Stimulated activated naive B cell treated with anti-CD40 and anti-IgM and Interleukin-4, amounts not matched to agents 10 μg/mL and 1 μg/mL and 100 μg/mL, for 72 hours (primary cell): ENCODE data around the gene SHBG.

Experiments
- ATAC-seq, 2 donors: fragments of 150-1000 bp; cut with Tn5 transposase; replicated peaks; 2 replicates each; pipeline ENCODE4 v1.10.0; 2021; ENCODE audit warnings: moderate library complexity in 1 of 2
- DNase-seq: peaks from one replicate; pipeline ENCODE4 v3.0.0; 2021
- H3K27ac Mint-ChIP-seq: one replicate; pipeline ENCODE4 v1.8.0; 2022; ENCODE audit warnings: mild to moderate bottlenecking, mixed read lengths
- H3K27me3 Mint-ChIP-seq, 2 donors: one replicate each; pipeline ENCODE4 v1.8.0; 2022; ENCODE audit warnings: mixed read lengths in 2 of 2
- H3K36me3 Mint-ChIP-seq, 2 donors: one replicate each; pipeline ENCODE4 v1.8.0; 2022; ENCODE audit warnings: mixed read lengths in 2 of 2, mild to moderate bottlenecking in 1 of 2
- H3K4me1 Mint-ChIP-seq, 2 donors: one replicate each; pipeline ENCODE4 v1.8.0; 2022; ENCODE audit warnings: mixed read lengths in 2 of 2, mild to moderate bottlenecking in 1 of 2
- H3K4me3 Mint-ChIP-seq, 2 donors: one replicate each; pipeline ENCODE4 v1.8.0; 2022; ENCODE audit warnings: mild to moderate bottlenecking in 2 of 2, mixed read lengths in 2 of 2, moderate library complexity in 1 of 2
- H3K9me3 Mint-ChIP-seq, 2 donors: one replicate each; pipeline ENCODE4 v1.8.0; 2022; ENCODE audit warnings: mixed read lengths in 2 of 2, mild to moderate bottlenecking in 1 of 2

SHBG gene, protein sequence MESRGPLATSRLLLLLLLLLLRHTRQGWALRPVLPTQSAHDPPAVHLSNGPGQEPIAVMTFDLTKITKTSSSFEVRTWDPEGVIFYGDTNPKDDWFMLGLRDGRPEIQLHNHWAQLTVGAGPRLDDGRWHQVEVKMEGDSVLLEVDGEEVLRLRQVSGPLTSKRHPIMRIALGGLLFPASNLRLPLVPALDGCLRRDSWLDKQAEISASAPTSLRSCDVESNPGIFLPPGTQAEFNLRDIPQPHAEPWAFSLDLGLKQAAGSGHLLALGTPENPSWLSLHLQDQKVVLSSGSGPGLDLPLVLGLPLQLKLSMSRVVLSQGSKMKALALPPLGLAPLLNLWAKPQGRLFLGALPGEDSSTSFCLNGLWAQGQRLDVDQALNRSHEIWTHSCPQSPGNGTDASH

DNA sequence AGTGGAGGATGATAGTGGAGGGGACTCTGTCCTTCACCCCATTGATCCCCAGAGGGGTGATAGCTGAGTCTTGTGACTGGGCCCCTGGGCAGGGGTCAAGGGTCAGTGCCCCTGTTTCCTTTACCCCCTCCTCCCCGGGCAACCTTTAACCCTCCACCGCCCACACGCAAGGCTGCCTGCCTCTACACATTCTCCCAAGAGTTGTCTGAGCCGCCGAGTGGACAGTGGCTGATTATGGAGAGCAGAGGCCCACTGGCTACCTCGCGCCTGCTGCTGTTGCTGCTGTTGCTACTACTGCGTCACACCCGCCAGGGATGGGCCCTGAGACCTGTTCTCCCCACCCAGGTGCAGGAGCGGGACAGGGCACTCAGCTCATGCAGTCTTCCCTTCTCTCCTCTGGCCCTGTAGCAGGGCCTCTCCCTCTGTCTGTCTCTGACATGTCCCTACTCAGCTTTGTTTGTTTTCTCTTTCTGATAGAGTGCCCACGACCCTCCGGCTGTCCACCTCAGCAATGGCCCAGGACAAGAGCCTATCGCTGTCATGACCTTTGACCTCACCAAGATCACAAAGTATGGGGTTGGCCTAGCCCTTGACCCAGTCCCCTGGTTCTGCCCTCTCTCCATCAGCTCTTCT lies at the start of gene SHBG:
Gene SHBG, plus strand, starts transcription at position 197 of the 633 bp plus-strand sequence. Its CDS starts 38 bp downstream, at position 235.
- H3K9me3 Mint-ChIP-seq, result no peaks in the 10 kb centered on the region
- ATAC-seq (no peak), DNase-seq (no peak)
- H3K4me3 Mint-ChIP-seq, result no peak within 1 kb of the TSS
- peaks cover 9 to 14% of the 10 kb centered on the region in 2 donors for H3K4me1 Mint-ChIP-seq
- H3K27ac Mint-ChIP-seq, result no peak within 1 kb of the TSS
- H3K27me3 Mint-ChIP-seq, result peaks cover 0 to 3% of the 10 kb centered on the region in 2 donors
- H3K36me3 Mint-ChIP-seq, result peaks cover 0 to 11% of the 10 kb centered on the region in 2 donors

- Mint-ChIP-seq H3K27me3 (no peaks in the 10 kb centered on the region), H3K9me3 (no peaks in the 10 kb centered on the region), H3K27ac (peak overlapping the region; percentile 100), H3K4me3 (peak overlapping the region; percentile 15 to 56), H3K36me3 (peaks cover 70 to 85% of the 10 kb centered on the region in 2 donors), H3K4me1 (peaks cover 62 to 92% of the 10 kb centered on the region in 2 donors)
- no peak for DNase-seq
- ATAC-seq, result no peak
These were observed 49.0 kb upstream of the SHBG start for GRCh38 chr17:7580604-7581575.

- H3K27me3 Mint-ChIP-seq, result no peaks in the 10 kb centered on the region
- no peaks in the 10 kb centered on the region for H3K9me3 Mint-ChIP-seq
- peak overlapping the region; percentile 95 to 97 for H3K4me3 Mint-ChIP-seq
- peak overlapping the region; percentile 100 for H3K27ac Mint-ChIP-seq
- peaks cover 65 to 79% of the 10 kb centered on the region in 2 donors for H3K36me3 Mint-ChIP-seq
- H3K4me1 Mint-ChIP-seq, result peaks cover 52 to 82% of the 10 kb centered on the region in 2 donors
- DNase-seq, result no peak
- ATAC-seq, result no peak
These were observed 47.3 kb upstream of the SHBG start for GRCh38 chr17:7582396-7583252.

DNA sequence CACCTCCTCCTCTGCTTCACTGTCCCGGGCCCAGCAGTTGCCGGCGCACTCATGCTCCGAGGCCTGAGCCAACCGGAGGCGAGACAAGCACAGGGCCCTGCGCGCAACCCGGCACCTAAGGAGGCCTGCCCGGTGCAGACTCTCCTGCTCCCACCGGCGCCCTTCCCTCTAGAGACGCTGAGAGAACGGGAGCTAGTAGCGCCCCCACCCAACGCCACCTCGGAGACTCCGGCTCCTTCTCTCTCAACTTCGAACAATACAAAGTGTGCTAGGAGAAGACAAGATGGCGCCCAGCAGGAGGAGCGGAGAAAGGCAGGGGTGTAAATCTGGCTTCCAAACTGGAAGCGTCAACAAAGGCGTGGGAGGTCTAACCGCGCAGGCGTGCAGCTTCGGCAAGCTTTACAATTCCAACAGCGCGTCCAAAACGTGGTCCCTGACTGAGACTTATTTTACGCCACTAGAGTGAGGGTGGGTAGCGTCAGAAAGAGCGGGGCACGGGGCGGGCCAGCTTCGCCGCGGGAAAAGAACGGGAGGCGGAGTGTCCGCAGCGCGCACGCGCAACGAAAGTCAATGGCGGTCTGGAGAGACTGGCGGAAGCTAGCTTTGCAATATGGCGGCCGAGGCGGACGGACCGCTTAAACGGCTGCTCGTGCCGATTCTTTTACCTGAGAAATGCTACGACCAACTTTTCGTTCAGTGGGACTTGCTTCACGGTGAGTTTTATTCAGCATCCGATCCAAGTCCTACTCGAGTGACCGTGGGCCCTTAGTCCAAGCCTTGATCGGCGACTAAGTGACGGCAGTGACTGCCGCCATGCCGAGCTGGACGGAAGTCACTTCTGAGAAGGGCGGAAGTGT lies 46.5 kb upstream of the SHBG start, which contains the start of gene MPDU1:
Gene MPDU1, plus strand, starts transcription at position 600 of the 857 bp plus-strand sequence. Its CDS starts 11 bp downstream, at position 611.
- no peaks in the 10 kb centered on the region for H3K27me3 Mint-ChIP-seq
- peak within 1 kb of the TSS; percentile 100 for H3K27ac Mint-ChIP-seq
- peak within 1 kb of the TSS; percentile 95 to 97 for H3K4me3 Mint-ChIP-seq
- peaks cover 47 to 78% of the 10 kb centered on the region in 2 donors for H3K4me1 Mint-ChIP-seq
- peak; percentile 75 to 80 for ATAC-seq
- DNase-seq, result peak; percentile 95
- no peaks in the 10 kb centered on the region for H3K9me3 Mint-ChIP-seq
- peaks cover 67 to 79% of the 10 kb centered on the region in 2 donors for H3K36me3 Mint-ChIP-seq

DNA sequence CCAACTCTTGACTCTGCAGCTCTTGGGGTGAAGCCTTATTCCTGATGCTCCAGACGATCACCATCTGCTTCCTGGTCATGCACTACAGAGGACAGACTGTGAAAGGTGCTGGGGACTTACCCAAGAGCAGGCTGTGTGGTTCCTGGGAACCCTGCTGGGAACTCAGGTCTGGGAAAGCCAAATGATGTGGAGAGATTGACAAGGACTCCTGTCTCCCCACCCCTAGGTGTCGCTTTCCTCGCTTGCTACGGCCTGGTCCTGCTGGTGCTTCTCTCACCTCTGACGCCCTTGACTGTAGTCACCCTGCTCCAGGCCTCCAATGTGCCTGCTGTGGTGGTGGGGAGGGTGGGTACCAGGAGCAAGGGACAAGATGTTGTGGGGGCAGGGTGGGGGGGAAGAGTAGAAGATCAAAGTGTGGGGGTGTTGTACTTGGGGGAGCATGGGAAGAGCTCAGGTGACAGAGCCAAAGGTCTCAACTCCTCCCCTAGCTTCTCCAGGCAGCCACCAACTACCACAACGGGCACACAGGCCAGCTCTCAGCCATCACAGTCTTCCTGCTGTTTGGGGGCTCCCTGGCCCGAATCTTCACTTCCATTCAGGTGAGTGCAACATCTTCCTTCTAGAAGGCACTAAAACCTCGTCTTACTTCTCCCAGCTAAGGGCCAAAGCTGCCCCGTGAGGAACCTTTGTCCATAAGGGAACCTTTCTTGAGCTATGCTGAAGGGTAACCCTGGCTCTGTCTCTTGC lies 43.1 kb upstream of the SHBG start:
- H3K4me3 Mint-ChIP-seq, result no peak overlapping the region
- H3K4me1 Mint-ChIP-seq, result peaks cover 20 to 60% of the 10 kb centered on the region in 2 donors
- H3K36me3 Mint-ChIP-seq, result peaks cover 60 to 67% of the 10 kb centered on the region in 2 donors
- no peaks in the 10 kb centered on the region for H3K9me3 Mint-ChIP-seq
- no peak for DNase-seq
- ATAC-seq, result no peak
- H3K27me3 Mint-ChIP-seq, result no peaks in the 10 kb centered on the region
- H3K27ac Mint-ChIP-seq, result peak overlapping the region; percentile 59

DNA sequence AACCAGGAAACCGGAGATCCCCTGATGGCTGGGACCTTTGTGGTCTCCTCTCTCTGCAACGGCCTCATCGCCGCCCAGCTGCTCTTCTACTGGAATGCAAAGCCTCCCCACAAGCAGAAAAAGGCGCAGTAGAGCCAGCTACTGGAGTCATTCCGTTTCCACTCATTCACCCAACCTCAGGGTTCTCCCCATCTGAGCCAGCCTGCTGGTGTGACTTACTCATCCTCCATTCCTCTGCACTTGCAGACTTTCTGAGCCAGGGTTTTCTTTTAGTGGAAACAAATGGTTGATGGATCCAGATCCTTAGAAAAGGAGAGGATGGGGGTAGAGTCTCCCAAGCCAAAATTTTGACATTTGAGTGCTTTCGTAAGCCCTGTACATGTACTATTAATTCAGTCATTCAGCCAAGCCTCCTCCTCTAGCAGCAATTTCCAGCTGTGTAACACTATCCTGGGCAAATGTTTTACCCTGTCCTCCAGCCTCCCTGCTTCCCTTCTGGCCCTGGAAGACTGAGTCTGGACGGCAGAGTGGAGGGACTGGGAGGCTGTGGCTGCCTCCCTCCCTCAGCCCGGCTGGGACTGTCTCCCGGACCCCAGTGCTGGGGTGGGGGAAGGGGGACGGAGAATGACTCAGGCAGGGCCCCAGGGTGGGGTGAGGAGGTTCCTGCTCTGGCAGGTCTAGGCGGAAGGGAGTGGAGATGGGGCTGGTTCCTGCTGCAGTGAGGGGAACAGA lies 42.3 kb upstream of the SHBG start:
- Mint-ChIP-seq H3K36me3 (peaks cover 54 to 67% of the 10 kb centered on the region in 2 donors), H3K27ac (peak overlapping the region; percentile 59), H3K4me3 (no peak overlapping the region), H3K9me3 (no peaks in the 10 kb centered on the region), H3K27me3 (no peaks in the 10 kb centered on the region), H3K4me1 (peaks cover 13 to 53% of the 10 kb centered on the region in 2 donors)
- ATAC-seq (no peak), DNase-seq (no peak)

GRCh38 chr17:7588553-7589203 lies 41.3 kb upstream of the SHBG start:
- ATAC-seq (no peak), DNase-seq (no peak)
- no peaks in the 10 kb centered on the region for H3K9me3 Mint-ChIP-seq
- H3K4me1 Mint-ChIP-seq, result peaks cover 8 to 45% of the 10 kb centered on the region in 2 donors
- no peaks in the 10 kb centered on the region for H3K27me3 Mint-ChIP-seq
- H3K27ac Mint-ChIP-seq, result no peak overlapping the region
- peaks cover 55 to 71% of the 10 kb centered on the region in 2 donors for H3K36me3 Mint-ChIP-seq
- no peak overlapping the region for H3K4me3 Mint-ChIP-seq

DNA sequence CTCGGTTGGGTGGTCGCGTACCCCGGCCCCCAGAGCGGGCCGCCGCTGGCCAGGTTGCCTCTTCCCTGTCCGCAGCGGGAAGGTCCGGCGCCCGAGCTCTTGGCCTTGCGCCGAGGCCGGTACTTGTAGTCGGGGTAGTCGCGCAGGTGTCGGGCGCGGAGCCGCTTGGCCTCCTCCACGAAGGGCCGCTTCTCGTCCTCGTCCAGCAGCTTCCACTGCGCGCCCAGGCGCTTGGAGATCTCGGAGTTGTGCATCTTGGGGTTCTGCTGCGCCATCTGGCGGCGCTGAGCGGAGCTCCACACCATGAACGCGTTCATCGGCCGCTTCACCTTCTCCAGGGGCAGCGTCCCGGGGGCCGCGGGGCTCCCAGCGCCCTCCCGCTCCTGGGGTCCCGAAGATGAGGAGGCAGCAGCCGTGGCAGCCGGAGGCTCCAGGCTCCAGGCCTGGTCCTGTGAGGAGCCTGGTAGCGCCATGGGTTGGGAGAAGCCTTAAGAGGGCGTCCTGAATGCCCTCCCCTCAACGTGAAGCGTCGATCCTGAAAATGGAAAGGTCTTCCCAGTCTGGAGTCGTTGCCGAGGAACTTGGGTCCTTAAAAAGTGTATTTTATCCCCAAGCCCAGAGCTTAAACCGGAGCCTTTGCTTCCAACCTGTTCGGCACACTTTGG lies 40.6 kb upstream of the SHBG start:
- H3K9me3 Mint-ChIP-seq, result no peaks in the 10 kb centered on the region

GRCh38 chr17:7589891-7590691 lies 39.8 kb upstream of the SHBG start, which contains the start of gene SOX15:
SOX15 (minus strand) TSS chr17:7590094; CDS start chr17:7589676, 418 bp downstream.
- no peak for DNase-seq
- Mint-ChIP-seq H3K9me3 (no peaks in the 10 kb centered on the region), H3K4me1 (peaks cover 3 to 35% of the 10 kb centered on the region in 2 donors), H3K4me3 (no peak within 1 kb of the TSS), H3K27me3 (no peaks in the 10 kb centered on the region), H3K36me3 (peaks cover 56 to 70% of the 10 kb centered on the region in 2 donors), H3K27ac (peak within 1 kb of the TSS; percentile 51)
- ATAC-seq, result peak in 1 of 2 donors; percentile 15

More for the DNA sequence above, 40.6 kb upstream of the SHBG start:
- no peak overlapping the region for H3K4me3 Mint-ChIP-seq
- H3K4me1 Mint-ChIP-seq, result peaks cover 8 to 43% of the 10 kb centered on the region in 2 donors
- H3K27ac Mint-ChIP-seq, result no peak overlapping the region
- DNase-seq (peak; percentile 48), ATAC-seq (peak; percentile 90 to 92)
- no peaks in the 10 kb centered on the region for H3K27me3 Mint-ChIP-seq
- peaks cover 61 to 72% of the 10 kb centered on the region in 2 donors for H3K36me3 Mint-ChIP-seq

- H3K9me3 Mint-ChIP-seq, result no peaks in the 10 kb centered on the region
- H3K27ac Mint-ChIP-seq, result no peak overlapping the region
- no peak overlapping the region for H3K4me3 Mint-ChIP-seq
- no peak for DNase-seq
- peaks cover 59 to 73% of the 10 kb centered on the region in 2 donors for H3K36me3 Mint-ChIP-seq
- H3K27me3 Mint-ChIP-seq, result no peaks in the 10 kb centered on the region
- ATAC-seq, result no peak
- H3K4me1 Mint-ChIP-seq, result peaks cover 2 to 29% of the 10 kb centered on the region in 2 donors
These were observed 39.2 kb upstream of the SHBG start for GRCh38 chr17:7590743-7591142.
